HepG2 (cell line): ENCODE measurements around the gene SLC16A13. TPM values are rescaled to one million over a fixed set of nuclear protein-coding genes. Genes with fewer than 3 reads are reported as not detected.

Experiments used
- CENPT ChIP-seq: sonication (generic); formaldehyde crosslinking; IDR thresholded peaks from 2 replicates; pipeline ENCODE4 v1.8.0; 2022; ENCODE audit warnings: low read depth, mild to moderate bottlenecking, moderate library complexity, missing genetic modification reagents
- CHCHD3 ChIP-seq: sonication (generic); formaldehyde crosslinking; IDR thresholded peaks from 2 replicates; pipeline ENCODE4 v1.8.0; 2022; ENCODE audit warnings: mild to moderate bottlenecking, missing genetic modification reagents, moderate library complexity
- HNF1B ChIP-seq: sonication (generic); formaldehyde crosslinking; IDR thresholded peaks from 2 replicates; pipeline ENCODE4 v1.5.1; 2020; ENCODE audit warnings: mild to moderate bottlenecking, moderate library complexity, missing genetic modification reagents
- IKZF5 ChIP-seq: IDR thresholded peaks from 2 replicates; pipeline ENCODE4 v1.6.1; 2018; ENCODE audit warnings: missing genetic modification reagents, mild to moderate bottlenecking, missing compliant biosample characterization
- MAFG ChIP-seq: sonication (generic); formaldehyde crosslinking; IDR thresholded peaks from 2 replicates; pipeline ENCODE4 v1.5.1; 2020; ENCODE audit warnings: mild to moderate bottlenecking, missing genetic modification reagents
- NFKB2 ChIP-seq: sonication (generic); formaldehyde crosslinking; IDR thresholded peaks from 2 replicates; pipeline ENCODE4 v1.4.0; 2020; ENCODE audit warnings: missing genetic modification reagents, borderline replicate concordance
- RELA ChIP-seq: sonication (generic); formaldehyde crosslinking; IDR thresholded peaks from 2 replicates; pipeline ENCODE4 v1.4.0; 2020; ENCODE audit warnings: missing genetic modification reagents
- TARDBP ChIP-seq: sonication (generic); formaldehyde crosslinking; IDR thresholded peaks from 2 replicates; pipeline ENCODE4 v1.8.0; 2022; ENCODE audit warnings: mild to moderate bottlenecking, missing genetic modification reagents
- TGIF2 ChIP-seq: IDR thresholded peaks from 2 replicates; pipeline ENCODE4 v1.6.1; 2016; ENCODE audit warnings: control low read depth, missing compliant biosample characterization
- THAP8 ChIP-seq: sonication (generic); formaldehyde crosslinking; IDR thresholded peaks from 2 replicates; pipeline ENCODE4 v1.5.1; 2020; ENCODE audit warnings: missing genetic modification reagents, mild to moderate bottlenecking, borderline replicate concordance
- ZNF407 ChIP-seq: sonication (generic); formaldehyde crosslinking; IDR thresholded peaks from one replicate; pipeline ENCODE4 v1.5.1; 2020; ENCODE audit warnings: mild to moderate bottlenecking, missing genetic modification reagents; ENCODE audit errors: not compliant biosample characterization
- ZNF740 ChIP-seq: sonication (generic); formaldehyde crosslinking; IDR thresholded peaks from 2 replicates; pipeline ENCODE4 v1.4.0; 2020; ENCODE audit warnings: missing genetic modification reagents
- ZNF773 ChIP-seq: sonication (generic); formaldehyde crosslinking; IDR thresholded peaks from 2 replicates; pipeline ENCODE4 v1.4.0; 2020; ENCODE audit warnings: missing genetic modification reagents, borderline replicate concordance
- ZNF775 ChIP-seq: sonication (generic); formaldehyde crosslinking; IDR thresholded peaks from 2 replicates; pipeline ENCODE4 v1.4.0; 2020; ENCODE audit warnings: missing genetic modification reagents, mild to moderate bottlenecking, moderate library complexity, borderline replicate concordance
- ZSCAN25 ChIP-seq: sonication (generic); formaldehyde crosslinking; IDR thresholded peaks from 2 replicates; pipeline ENCODE4 v1.8.0; 2022; ENCODE audit warnings: mild to moderate bottlenecking, missing genetic modification reagents
- polyA plus RNA-seq, 8 experiments: library from polyadenylated mRNA; depleted of rRNA in 3 of 8; stranded (reverse) in 7 of 8; unstranded in 1 of 8; fragments of >200 nt; fragmentation: Illumina TruSeq in 4 of 8; extraction: Trizol in 4 of 8; gene quantifications; 2 replicates each; pipeline versions ENCODE4 v1.2.1 to v1.2.3, GENCODE V29; 2011 to 2016; ENCODE audit warnings: low read depth in 4 of 8, missing spikeins in 1 of 8, mixed read lengths in 1 of 8; ENCODE audit not compliant: insufficient read depth in 1 of 8
- total RNA-seq, 5 experiments: library from RNA; depleted of rRNA; stranded (reverse); fragments of >200 nt; fragmentation: Illumina TruSeq; extraction: Trizol; gene quantifications; 2 replicates each; pipeline ENCODE4 v1.2.3, GENCODE V29; 2016; ENCODE audit warnings: low read depth in 1 of 5

The SLC16A13 gene
- total and polyA plus RNA-seq, 2 of the 13 experiments (the other 11 are each of a cell fraction or from before 2014, with no cell fraction given): 2.2 to 3.0 TPM

- TF ChIP-seq ZNF740 (CRISPR knock-in tag) (no peak), IKZF5 (CRISPR knock-in tag) (no peak), ZSCAN25 (CRISPR knock-in tag) (0 out of 2 replicates have a peak, but pooled peaks have one; percentile 8), RELA (CRISPR knock-in tag) (no peak), HNF1B (CRISPR knock-in tag) (peak; percentile 38; the same call in 1 of the 2 replicates), NFKB2 (CRISPR knock-in tag) (no peak), TARDBP (CRISPR knock-in tag) (no peak), MAFG (CRISPR knock-in tag) (0 out of 2 replicates have a peak, but pooled peaks have one; percentile 16), CHCHD3 (no peak), THAP8 (CRISPR knock-in tag) (0 out of 2 replicates have a peak, but pooled peaks have one; percentile 12), ZNF775 (no peak), ZNF773 (0 out of 2 replicates have a peak, but pooled peaks have one; percentile 36), TGIF2 (CRISPR knock-in tag) (peak; percentile 10; the same call in 1 of the 2 replicates), ZNF407 (peak; percentile 6), CENPT (CRISPR knock-in tag) (0 out of 2 replicates have a peak, but pooled peaks have one; percentile 8)
These were observed 20.5 kb upstream of the SLC16A13 start (continued) for GRCh38 chr17:7014995-7015958.
